HS-5 (cell line): ENCODE results near the gene GTF2H4.
A peak's percentile ranks its signal among the peaks of the same experiment; 100 is the strongest.
"Not testable (repeated sequence)": the region's sequence is repeated elsewhere in the genome, so short reads cannot be mapped to it uniquely, and the experiment has no call there.

Experiments used
- DNase-seq: peaks from one replicate; pipeline ENCODE4 v3.0.0-alpha.2; 2012; ENCODE audit warnings: low read depth

The GTF2H4 gene

GRCh38 chr6:30907758-30908591, at the start of gene GTF2H4:
Gene GTF2H4 (plus strand): TSS chr6:30908207.
- DNase-seq, result peak; percentile 97

- not testable (repeated sequence) for DNase-seq
Measured at GRCh38 chr6:30859726-30860125, 48.3 kb upstream of the GTF2H4 start.

DNA sequence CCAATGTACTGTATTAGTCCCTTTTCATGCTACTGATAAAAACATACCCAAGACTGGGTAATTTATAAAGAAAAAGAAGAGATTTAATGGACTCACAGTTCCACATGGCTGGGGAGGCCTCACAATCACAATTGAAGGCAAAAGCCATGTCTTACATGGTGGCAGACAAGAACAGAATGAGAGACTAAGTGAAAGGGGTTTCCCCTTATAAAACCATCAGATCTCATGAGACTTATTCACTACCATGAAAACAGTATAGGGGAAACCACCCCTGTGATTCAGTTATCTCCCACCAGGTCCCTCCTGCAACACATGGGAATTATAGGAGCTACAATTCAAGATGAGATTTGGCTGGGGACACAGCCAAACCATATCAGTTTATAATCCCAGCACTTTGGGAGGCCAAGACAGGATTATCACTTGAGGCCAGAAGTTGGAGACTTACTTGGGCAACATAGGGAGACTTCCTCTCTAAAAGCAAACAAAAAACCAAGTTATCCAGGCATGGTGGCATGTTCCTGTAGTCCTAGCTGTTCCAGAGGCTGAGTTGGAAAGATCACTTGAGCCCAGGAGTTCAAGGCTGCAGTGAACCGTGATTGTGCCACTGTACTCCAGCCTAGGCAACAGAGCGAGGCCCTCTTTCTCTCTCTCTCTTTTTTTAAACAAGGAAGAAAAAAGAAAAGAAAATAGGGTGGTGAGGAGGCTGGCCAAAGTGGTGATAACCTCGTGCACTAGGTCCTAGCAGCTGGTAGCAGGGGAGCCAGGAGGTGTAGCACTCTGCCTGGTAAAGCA, 46.6 kb upstream of the GTF2H4 start:
- no peak for DNase-seq

DNA sequence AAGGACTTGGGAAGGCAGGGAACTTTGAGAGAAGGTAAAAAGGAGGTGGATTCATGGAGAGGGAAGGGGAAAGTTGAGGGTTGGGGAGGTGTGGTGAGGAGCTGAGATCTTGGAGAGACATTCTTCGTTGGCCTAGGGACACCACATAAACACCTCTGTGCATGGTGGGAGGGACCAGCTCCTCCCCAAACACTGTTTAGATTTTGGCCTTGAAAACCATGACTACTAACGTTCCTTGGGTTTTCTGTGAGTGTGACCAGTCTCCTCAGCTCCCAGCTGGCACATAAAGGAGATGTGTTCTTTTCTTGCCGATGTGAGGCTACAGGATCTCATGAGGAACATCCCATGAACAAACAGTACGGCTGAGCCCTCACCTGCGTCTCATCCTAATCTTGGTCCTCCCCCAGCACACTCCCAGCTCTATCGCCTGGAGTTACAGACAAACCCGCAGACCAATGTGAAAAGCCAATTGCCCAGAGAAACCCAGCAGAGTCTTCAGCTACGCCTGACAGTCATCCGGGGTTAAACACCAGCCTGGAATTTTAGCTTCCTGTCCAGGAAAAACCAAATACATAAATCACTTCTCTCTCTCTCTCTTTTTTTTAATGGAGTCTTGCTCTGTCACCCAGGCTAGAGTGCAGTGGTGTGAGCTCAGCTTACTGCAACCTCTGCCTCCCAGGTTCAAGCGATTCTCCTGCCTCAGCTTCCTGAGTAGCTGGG, 45.7 kb upstream of the GTF2H4 start:
- DNase-seq, result no peak

GRCh38 chr6:30864325-30864724, 43.7 kb upstream of the GTF2H4 start:
- no peak for DNase-seq

DNA sequence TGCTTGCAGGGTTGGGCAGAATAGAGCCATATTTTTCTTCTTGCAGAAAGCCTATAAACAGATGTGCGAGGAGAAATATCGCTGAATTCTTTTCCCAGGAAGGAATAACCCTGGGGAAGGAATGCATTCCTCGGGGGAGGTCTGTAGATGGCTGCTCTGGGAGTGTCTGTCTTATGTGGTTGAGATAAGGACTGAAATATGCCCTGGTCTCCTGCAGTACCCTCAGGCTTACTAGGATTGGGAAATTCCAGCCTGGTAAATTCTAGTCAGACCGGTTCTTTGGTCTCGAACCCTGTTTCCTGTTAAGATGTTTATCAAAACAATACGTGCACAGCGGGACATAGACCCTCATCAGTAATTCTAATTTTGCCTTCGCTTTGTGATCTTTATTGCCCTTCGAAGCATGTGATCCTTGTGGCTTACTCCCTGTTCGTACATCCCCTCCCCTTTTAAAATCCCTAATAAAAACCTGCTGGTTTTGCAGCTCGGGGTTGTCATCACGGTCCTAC, 38.7 kb upstream of the GTF2H4 start:
- DNase-seq, result not testable (repeated sequence)

DNA sequence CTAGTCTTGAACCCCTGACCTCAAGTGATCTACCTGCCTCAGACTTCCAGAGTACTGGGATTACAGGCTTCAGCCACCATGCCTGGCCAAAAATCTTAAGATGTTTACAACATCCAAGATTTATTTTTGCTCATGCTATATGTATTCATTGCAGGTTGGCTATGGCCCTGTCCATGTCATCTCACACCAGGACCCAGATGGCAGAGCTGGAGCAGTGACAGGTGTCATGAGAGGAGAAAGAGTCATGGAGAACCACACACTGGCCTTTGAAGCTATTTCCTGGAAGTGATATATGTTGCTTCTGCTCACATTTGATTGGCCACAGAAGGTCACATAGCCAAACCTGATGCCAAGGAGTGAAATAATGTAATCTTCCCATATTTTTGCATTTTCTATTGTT, 37.5 kb upstream of the GTF2H4 start:
- DNase-seq, result no peak

GRCh38 chr6:30871592-30872183, 36.3 kb upstream of the GTF2H4 start:
- DNase-seq, result no peak

- no peak for DNase-seq
Measured at GRCh38 chr6:30873137-30873640, 34.8 kb upstream of the GTF2H4 start.

GRCh38 chr6:30873795-30874194, 34.2 kb upstream of the GTF2H4 start:
- DNase-seq, result not testable (repeated sequence)

DNA sequence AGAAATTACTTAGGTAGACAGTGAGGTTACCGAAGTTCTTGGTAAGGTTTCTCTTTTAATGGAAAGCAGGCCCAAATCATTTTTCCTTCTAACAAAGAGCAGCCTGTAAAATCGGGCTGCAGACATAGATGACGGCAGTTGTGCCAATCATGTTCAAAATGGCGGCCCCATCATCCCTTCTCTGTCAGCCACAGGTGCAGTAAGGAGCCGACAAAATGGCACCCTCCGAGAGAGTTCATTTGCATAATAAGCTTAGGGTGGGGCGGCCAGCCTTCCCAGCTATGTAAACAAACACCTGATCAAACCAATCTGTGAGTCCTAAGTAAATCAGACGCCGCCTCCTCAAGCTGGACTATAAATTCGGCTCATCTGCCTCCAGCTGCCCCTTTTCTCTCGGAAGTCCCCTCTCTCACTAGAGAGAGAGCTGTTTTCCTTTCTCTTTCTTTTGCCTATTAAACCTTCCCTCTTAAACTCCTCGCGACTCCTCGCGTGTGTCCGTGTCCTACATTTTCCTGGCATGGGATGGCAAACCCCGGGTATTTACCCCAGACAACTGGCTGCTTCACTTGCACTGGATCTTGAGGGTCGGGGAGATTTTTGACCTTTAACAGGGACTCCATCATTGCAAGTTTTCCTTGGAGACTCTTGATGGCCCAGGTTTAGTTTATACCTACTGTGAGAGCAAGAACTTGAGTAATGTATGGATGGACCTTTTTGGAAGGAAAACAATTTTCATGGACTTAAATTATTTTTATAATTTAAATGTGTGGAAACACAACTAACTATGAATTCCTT, 32.6 kb upstream of the GTF2H4 start:
- DNase-seq, result no peak

DNA sequence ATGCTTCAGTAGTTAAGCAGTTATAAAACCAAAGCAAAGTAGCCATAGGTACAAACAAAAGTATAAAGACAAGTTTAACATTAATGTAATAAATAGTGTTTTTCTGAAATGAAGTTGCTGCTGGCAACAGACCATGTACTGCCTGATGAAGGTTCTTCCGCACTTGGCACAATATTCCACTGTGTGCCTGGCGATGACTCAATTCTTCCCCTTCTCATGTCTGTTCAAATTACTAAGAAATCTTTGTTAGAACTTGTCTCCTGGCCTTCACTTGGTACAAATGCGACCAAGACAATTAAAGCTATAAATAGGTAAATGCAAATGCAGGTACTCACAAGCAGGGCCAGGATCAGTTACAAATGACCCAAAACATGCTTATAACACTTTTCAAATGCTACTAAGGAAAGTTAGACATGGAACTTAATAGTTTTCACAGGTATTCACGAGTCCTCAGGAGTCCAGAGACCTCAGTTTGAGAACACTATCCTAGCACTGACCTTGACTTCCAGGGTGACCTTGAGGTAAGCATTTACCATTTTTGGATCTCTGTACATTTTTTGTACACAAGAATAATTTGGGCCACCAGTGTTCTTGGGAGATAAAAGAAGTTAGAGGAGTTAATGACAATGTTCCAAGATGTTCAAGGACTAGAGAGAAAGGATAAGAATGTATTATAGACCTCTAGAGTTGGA, 31.8 kb upstream of the GTF2H4 start:
- DNase-seq, result no peak

DNA sequence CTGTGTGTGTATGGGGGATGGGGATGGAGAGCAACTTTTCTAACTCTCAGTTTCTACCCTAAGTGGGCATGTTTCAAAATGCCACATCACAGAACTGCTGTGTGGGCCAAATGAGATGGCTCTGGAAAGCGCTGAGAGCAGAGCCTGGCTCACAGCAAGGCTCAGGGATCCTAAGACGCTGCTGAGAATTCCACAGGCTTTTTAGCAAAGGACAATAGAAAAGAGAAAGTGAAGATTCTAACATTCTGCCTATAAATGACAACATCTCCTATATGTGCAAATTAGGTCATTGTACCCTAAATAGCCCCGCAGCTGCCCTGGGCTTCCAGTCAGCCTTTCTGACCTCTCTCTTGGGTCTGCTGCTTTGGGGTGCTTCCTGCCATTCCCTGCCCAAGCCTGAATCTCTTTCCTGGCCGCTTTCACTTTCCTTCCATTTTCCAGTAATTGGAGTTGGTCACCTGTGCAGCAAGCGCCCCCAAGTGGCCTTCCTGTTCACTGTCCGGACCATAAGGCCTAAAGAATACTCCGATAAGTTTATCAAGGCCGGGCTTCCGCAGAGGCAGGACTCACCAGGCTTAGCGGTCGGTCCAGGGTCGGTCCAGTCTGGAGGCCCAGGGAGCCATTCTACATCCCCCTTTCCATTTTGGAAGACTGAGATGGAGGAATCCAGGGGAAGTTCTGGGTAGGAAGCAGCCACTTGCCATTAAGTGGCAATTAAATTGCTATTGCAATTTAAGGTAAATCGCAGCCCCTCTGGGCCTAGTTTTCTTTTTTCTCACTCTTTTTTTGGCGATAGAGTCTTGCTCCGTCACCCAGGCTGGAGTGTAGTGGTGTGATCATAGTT, 30.4 kb upstream of the GTF2H4 start:
- peak; percentile 58 for DNase-seq

GRCh38 chr6:30879684-30880427, 28.2 kb upstream of the GTF2H4 start:
- no peak for DNase-seq

DNA sequence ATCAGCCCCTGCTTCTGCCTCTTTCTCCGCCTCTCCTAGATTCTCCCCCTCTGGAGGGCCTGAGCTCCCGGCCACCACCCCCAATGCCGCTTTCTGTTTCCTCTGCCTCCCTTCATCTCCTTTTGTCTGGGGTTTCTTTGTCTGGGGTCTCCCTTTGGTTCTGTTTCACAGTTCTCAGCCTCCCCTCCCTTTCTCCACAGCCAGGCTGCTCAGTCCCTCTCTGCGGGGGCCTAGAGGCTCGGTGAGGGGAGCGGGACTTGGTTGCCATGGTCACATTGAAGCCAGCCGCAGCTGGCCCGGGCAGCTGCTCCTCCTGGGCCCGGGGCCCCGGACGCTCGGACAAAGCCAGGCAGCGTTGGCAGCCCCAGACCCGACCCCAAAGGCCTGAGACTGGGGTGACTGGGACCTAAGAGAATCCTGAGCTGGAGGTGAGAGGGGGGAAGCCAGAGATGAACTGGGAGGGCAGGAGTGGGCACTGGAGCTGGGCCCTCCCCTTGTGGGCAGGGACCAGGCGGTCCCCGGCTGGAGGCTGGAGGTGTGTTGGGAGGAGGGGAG, 27.2 kb upstream of the GTF2H4 start:
- DNase-seq, result no peak

DNA sequence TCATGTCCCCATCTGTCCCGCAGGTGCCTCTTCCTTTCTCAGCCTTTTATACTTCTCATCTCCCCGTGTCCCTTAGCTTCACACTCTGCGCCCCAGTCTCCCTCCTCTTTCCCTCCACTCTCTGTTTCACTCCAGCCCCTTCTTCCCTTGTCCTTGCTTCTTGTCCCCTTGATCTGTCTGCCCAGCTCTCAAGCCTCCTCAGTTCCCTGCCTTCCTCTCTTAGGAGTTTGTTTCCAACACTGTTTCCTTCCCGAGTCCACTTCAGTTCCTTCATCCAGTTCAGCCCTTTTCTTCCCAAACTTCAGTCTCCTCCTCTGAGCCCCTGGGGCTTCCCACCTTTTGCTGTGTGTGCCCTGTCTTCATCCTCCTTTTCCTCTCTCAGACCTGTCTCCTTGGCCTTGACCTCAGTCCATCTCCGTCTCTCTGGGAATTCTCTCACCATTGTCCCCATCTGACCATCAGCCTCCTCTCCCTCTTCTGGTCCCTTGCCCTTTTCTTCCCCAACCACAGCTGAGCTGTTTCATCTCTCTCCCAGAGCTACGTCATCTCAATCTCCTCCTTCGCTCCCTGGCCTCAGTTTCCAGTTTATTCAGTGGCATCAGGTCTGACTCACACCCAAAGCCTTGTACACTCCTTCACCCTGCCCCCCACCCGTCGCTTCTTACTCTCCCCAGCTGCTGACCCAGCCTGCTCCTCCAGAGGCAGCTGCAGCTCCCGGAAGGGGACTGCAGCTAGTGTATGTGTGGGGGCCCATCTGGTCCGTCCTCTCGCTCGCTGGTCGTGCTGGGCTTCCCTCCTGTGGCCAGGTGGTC, 26.4 kb upstream of the GTF2H4 start:
- no peak for DNase-seq

GRCh38 chr6:30882204-30882758, 25.7 kb upstream of the GTF2H4 start:
- no peak for DNase-seq
